Right lobe of liver (tissue), 6 donors: ENCODE data around the gene CSNK1A1. TPM values are rescaled to one million over a fixed set of nuclear protein-coding genes. Genes with fewer than 3 reads are reported as not detected.
A peak's percentile ranks its signal among the peaks of the same experiment; 100 is the strongest.

Experiments used
- ATAC-seq, 4 donors: fragments of 200-7000 bp; cut with Tn5 transposase; one replicate each; pipeline ENCODE4 v1.9.1; 2020; ENCODE audit warnings: mild to moderate bottlenecking in 4 of 4, moderate library complexity in 4 of 4
- DNase-seq, 3 donors: peaks; one replicate each; pipeline ENCODE4 v3.0.0-alpha.2; 2020
- H3K27ac ChIP-seq, 3 donors: fragments of 200-600 bp; one replicate each; pipeline ENCODE4 v1.8.0; 2022
- H3K27me3 ChIP-seq, 2 donors: fragments of 200-600 bp; one replicate each; pipeline ENCODE4 v1.8.0; 2022
- H3K36me3 ChIP-seq, 4 donors: fragments of 200-600 bp; sonication (generic) in 1 of 4; one replicate each; pipeline versions ENCODE4 v1.5.1 to v1.8.0; 2017 to 2022; ENCODE audit warnings: control low read depth in 1 of 4
- H3K4me1 ChIP-seq, 4 donors: fragments of 200-600 bp; sonication (generic) in 1 of 4; one replicate each; pipeline versions ENCODE4 v1.5.1 to v1.8.0; 2017 to 2022; ENCODE audit warnings: control low read depth in 1 of 4
- H3K4me3 ChIP-seq, 3 donors: fragments of 200-600 bp; one replicate each; pipeline ENCODE4 v1.8.0; 2022
- H3K9me3 ChIP-seq, 4 donors: fragments of 200-600 bp; sonication (generic) in 1 of 4; one replicate each; pipeline versions ENCODE4 v1.5.1 to v1.8.0; 2017 to 2022; ENCODE audit warnings: control low read depth in 1 of 4
- POLR2A ChIP-seq: fragments of 450-650 bp; IDR thresholded peaks from one replicate; pipeline ENCODE4 v1.6.1; 2017; ENCODE audit warnings: antibody characterized with exemption, mild to moderate bottlenecking
- whole genome bisulfite sequencing: methylation state at CpG from one replicate; pipeline ENCODE4 v1.1.6; 2018; ENCODE audit warnings: low coverage, low lambda C conversion rate; ENCODE audit not compliant: insufficient coverage; ENCODE audit errors: missing lambda C conversion rate; 5-methylcytosine and 5-hydroxymethylcytosine counted together
- intact Hi-C, 2 donors: fragments of 100-400 bp; cut with DNase I; formaldehyde crosslinking; loops; one replicate each; pipeline versions ENCODE4 v1.11.2 to v1.14.1; 2022
- total RNA-seq, 6 experiments: library from RNA; depleted of rRNA in 2 of 6; stranded (reverse); fragments of >200 nt in 2 of 6; fragmentation: NEBNext Ultra II Directional in 3 of 6; extraction: Animal tissue kit (Norgen Biotek cat#: 25700) in 3 of 6; gene quantifications; one replicate each; pipeline versions ENCODE4 v1.1.0 to v1.2.4, GENCODE V29; 2016 to 2023
- TF ChIP-seq, protein P1 (sequence below), 4 donors: fragments of 200-600 bp in 3 of 4; fragments of 450-650 bp in 1 of 4; IDR thresholded peaks; one replicate each; pipeline versions ENCODE4 v1.5.1 to v1.8.0; 2016 to 2022; ENCODE audit warnings: antibody characterized with exemption in 4 of 4, mild to moderate bottlenecking in 2 of 4
- donor health status: DM: no; HTN: yes; CAD: no.
- donor health status: DM: no; HTN: no; CAD: no.
- donor health status: DM: no; HTN: no; CAD: no.
- donor health status: DM: no; HTN: yes; CAD: no.
- donor health status: DM: no; HTN: yes; CAD: no.

CSNK1A1 gene
- total RNA-seq, 6 experiments from 2014 or later: 79.7 to 87.1 (median 83.8) TPM

DNA sequence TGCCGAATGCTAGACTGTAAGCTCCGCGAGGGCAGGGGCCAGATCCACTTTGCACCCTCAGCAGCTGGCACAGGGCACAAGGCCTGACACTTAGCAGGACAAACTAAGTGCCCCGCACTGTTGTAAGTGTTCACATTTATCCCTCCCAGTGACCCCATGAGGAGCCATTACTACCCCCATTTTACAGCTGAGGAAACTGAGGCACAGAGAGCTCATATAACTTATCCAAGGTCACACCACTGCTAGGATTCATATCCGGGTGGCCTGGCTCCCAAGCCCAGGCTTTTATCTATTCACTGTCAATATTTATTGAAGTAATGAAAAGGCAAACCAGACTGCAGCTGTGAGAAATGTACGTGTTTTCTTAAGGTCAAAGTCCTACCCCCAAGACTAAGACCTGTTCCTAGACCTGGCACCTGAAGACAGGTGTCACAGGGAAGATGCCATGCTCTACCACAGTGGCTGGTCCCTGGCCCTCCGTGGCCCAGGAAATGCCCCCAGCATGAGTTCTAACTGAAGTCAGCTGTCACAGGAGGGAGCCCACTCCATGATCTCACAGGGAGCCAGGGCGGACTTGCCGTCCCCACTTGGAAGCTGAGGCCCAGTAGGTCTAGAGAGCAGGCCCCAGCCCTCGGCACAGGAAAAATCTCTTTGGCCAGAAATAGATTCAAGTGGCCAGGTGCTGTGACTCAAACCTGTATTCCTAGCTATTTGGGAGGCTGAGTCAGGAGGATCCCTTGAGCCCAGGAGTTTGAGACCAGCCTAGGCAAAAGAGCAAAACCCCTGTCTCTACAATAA, 97.4 kb downstream of the CSNK1A1 start:
- TF ChIP-seq POLR2A: no peak
- TF ChIP-seq, protein P1, sequence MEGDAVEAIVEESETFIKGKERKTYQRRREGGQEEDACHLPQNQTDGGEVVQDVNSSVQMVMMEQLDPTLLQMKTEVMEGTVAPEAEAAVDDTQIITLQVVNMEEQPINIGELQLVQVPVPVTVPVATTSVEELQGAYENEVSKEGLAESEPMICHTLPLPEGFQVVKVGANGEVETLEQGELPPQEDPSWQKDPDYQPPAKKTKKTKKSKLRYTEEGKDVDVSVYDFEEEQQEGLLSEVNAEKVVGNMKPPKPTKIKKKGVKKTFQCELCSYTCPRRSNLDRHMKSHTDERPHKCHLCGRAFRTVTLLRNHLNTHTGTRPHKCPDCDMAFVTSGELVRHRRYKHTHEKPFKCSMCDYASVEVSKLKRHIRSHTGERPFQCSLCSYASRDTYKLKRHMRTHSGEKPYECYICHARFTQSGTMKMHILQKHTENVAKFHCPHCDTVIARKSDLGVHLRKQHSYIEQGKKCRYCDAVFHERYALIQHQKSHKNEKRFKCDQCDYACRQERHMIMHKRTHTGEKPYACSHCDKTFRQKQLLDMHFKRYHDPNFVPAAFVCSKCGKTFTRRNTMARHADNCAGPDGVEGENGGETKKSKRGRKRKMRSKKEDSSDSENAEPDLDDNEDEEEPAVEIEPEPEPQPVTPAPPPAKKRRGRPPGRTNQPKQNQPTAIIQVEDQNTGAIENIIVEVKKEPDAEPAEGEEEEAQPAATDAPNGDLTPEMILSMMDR (IDR thresholded peaks at IDR 0.05): no peak
- Histone ChIP-seq H3K4me3 (no peak overlapping the region), H3K4me1 (peaks cover 0 to 4% (median 0%) of the 10 kb centered on the region in 4 donors), H3K36me3 (no peaks in the 10 kb centered on the region), H3K9me3 (no peaks in the 10 kb centered on the region), H3K27ac (peak overlapping the region; percentile 60 to 70 (median 64)), H3K27me3 (no peaks in the 10 kb centered on the region)
- 71% methylated on average over 4 of the region's 10 CpGs for WGBS
- ATAC-seq (no peak), DNase-seq (no peak)
- intact Hi-C loops: loop anchor here in 1 of 2 donors (5.0 kb wide), 1 partner anchor 98 kb away; the partner anchor contains the start of gene CSNK1A1

DNA sequence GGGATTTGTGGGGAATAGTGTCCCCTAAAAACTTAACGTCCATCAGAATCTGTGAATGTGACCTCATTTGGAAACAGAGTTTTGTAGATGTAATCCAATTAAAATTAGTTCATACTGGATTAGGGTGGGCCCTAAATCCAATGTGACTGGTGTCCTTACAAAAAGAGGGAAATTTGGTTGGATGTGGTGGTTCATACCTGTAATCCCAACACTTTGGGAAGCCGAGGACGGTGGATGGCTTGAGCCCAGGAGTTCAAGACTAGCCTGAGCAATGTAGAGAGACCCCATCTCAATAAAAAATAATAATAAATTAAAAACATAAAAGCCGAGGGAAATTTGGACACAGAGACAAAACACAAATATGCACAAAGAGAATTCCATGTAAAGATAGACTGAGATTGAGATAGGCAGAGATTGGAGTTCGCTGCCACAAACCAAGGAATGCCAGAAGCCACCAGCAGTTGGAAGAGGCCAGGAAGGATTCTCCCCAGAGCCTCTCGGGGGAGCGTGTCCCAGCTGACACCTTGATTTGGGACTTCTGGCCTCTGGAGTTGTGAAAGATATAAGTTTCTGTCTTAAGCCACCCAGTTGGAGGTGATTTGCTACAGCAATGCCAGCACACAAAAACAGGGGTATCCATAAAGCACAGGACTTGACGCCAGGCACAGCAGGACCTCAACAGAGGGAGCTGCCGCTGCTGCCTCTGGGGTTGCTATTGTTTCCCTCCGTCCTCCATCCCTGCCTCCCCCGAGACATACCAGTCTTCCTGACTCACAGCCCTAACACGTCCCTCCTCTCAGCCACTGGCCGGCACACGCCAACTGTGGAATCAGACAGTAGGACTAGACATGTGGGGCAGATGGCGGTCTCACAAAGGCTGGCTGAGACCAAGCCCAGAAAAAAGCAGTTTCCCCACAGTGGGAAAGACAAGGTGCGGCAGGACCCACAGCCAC, 98.3 kb downstream of the CSNK1A1 start:
- Histone ChIP-seq H3K4me1 (peaks cover 0 to 4% (median 0%) of the 10 kb centered on the region in 4 donors), H3K36me3 (no peaks in the 10 kb centered on the region), H3K9me3 (no peaks in the 10 kb centered on the region), H3K27ac (peak overlapping the region; percentile 60 to 70 (median 64)), H3K4me3 (no peak overlapping the region), H3K27me3 (no peaks in the 10 kb centered on the region)
- 68% methylated on average over 10 of the region's 16 CpGs for WGBS
- ATAC-seq: peak in 1 of 4 donors; percentile 31
- DNase-seq: no peak
- intact Hi-C loops: loop anchor here in 1 of 2 donors (5.0 kb wide), 1 partner anchor 99 kb away; the partner anchor contains the start of gene CSNK1A1
- TF ChIP-seq, protein P1 (IDR thresholded peaks at IDR 0.05): no peak
- no peak for TF ChIP-seq POLR2A

DNA sequence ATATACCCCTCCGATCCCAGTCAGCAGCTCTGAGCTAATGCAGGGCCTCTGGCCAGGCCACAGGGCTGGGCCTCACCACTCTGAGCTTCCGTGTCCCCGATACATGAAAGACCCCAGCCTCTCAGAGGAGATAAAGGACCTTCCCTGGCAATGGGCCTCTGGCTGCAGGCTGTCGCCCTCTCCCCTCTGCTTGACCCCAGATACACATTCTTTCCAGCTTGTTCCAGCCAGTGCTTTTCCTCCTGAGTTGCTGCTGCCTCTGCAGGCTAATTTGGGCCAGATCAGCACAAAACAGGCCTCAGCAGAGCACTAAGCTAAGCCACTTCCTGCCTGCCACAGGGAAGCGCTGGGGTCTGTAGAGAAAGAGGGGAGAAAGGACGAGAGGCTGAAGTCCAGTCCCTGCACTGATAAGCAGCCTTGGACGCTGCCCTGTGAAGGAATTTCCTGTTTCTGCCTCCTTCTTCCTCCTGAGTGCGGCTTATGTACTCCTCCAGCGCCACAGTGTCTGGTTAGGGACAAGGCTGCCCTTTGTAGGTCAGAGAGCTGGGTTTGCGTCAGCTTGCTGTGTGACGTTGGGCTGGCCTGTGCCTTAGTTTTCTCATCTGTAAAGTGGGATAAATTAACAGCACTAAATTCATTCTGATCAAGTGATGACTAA, 99.1 kb downstream of the CSNK1A1 start:
- ATAC-seq (peak; percentile 72 to 86 (median 79)), DNase-seq (peak; percentile 59 to 75 (median 69))
- Histone ChIP-seq H3K4me3 (no peak overlapping the region), H3K4me1 (peaks cover 0 to 4% (median 0%) of the 10 kb centered on the region in 4 donors), H3K9me3 (no peaks in the 10 kb centered on the region), H3K36me3 (no peaks in the 10 kb centered on the region), H3K27ac (peak overlapping the region; percentile 60 to 70 (median 64)), H3K27me3 (no peaks in the 10 kb centered on the region)
- intact Hi-C loops: loop anchor here in 1 of 2 donors (5.0 kb wide), 1 partner anchor 100 kb away; the partner anchor contains the start of gene CSNK1A1
- TF ChIP-seq, protein P1 (IDR thresholded peaks at IDR 0.05): no peak
- no peak for TF ChIP-seq POLR2A
- 20% methylated on average over 3 of the region's 11 CpGs for WGBS

DNA sequence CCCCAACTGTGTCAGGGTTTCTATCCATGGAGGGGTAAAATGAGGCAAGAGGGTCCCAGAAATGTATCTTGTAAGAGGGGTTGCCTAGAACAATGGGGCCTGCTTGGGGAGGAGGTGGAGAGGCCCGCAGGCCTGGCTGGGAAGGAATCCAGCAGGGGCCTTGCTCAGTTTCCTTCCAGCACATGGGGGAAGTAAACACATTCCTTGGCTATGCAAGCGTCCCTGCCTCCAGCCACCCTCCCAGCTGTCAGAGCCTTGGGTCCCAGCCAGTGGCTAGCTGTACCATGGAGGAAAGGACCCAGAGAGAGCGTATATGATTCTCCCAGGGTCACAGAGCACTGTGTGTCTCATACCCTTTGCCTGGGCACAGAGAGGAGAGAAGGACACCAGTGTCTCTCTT, 101.0 kb downstream of the CSNK1A1 start:
- peak overlapping the region; percentile 60 to 70 (median 70) for H3K27ac ChIP-seq
- H3K9me3 ChIP-seq: no peaks in the 10 kb centered on the region
- peak in 2 of 3 donors; percentile 57 to 68 for DNase-seq
- H3K36me3 ChIP-seq: no peaks in the 10 kb centered on the region
- no peak overlapping the region for H3K4me3 ChIP-seq
- H3K27me3 ChIP-seq: no peaks in the 10 kb centered on the region
- intact Hi-C loops: loop anchor here in 1 of 2 donors (5.0 kb wide), 1 partner anchor 102 kb away; the partner anchor contains the start of gene CSNK1A1
- peaks cover 0 to 4% (median 0%) of the 10 kb centered on the region in 4 donors for H3K4me1 ChIP-seq
- ATAC-seq: peak; percentile 43 to 60 (median 50)
- 38% methylated on average over 1 of the region's 3 CpGs for WGBS
- TF ChIP-seq POLR2A: no peak
- TF ChIP-seq, protein P1 (IDR thresholded peaks at IDR 0.05): no peak
